NCI-H2196 (cell line): ENCODE data around the gene RNF144A.
A peak's percentile ranks its signal among the peaks of the same experiment; 100 is the strongest.

Source experiments
- DNase-seq: peaks from one replicate; lab custom pipeline; 2025; ENCODE audit not compliant: unreplicated experiment; lab: John Stamatoyannopoulos, UW

The RNF144A gene

DNA sequence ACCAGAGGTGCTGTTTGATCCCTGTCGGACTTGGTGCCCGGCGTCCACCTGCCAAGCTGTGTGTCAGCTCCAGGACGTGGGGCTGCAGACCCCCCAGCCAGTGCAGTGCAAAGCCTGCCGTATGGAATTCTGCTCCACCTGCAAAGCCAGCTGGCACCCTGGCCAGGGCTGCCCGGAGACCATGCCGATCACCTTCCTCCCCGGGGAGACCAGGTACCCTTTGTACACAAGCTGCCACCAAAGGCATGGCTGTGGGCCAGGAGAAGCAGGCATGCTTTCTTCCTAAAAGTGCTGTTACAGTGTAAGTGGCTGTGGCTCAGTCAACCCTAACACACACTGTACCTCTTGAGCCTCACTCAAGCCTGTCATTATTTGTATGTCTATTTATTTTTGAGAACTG, 103.3 kb downstream of the RNF144A start:
- DNase-seq = no peak

DNA sequence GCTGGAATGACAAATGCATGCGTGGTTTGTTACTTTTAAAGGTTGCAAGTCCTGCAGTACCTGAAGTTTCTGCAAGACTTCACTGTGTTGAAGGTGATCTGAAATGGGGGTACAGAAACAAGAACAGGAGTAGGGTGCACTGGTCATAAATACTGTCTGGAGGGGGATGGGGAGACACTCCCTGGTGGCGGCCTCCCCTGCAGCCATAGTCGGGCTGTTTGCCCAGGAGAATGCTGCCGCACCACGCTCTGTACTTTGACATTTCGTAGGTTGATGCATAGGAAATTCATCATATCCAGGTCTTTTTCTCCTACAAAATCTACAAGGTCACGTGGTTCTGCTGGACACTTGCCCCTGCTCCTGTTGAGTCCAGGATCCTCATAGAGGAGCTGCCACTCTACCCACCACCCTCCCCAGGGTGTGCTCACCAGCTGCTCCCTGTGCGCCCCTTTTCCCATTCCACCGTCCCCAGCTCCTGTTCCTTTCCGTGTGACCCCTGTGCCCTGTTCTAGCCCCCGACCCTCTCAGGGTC, 103.8 kb downstream of the RNF144A start:
- no peak for DNase-seq

DNA sequence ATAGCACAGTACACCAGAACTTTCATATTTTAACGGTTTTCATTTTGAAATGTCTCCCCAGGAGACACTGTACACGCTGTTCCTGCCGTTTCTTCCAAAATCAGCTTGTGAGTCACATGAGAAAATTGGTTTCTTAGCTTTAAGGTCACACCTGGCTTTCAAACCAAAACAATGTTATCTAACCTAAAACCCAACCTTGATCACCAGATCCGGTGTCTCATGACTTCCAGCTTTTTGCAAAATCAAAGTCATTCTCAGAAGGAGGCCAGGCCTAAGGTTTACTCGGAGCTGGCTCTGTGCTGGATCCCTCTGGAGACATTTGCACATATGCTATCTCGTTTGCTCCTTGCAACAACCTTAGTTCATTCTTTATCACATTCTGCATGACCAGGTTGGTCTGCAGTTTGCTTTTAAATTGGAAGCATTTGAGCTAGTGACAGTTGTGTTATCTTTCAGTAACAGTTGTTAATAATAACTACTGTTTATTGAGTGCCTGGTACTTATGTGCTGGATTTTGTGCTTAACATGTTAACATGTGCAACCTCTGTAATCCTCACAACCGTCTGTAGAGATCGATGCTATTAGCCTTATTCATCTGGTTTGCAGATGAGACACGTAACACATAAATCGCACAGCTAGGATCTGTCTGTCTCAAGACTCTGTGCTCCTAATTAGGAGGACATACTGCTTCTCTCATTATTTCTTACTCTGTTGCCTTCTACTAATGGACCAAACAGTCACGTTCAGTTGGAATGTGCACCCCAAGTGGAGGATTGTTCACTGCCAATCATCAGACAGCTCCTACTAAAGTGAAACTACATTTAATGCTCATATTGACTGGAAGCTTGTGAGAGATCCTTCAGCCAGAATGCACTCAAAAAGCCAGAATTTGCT, 105.5 kb downstream of the RNF144A start:
- DNase-seq = no peak

DNA sequence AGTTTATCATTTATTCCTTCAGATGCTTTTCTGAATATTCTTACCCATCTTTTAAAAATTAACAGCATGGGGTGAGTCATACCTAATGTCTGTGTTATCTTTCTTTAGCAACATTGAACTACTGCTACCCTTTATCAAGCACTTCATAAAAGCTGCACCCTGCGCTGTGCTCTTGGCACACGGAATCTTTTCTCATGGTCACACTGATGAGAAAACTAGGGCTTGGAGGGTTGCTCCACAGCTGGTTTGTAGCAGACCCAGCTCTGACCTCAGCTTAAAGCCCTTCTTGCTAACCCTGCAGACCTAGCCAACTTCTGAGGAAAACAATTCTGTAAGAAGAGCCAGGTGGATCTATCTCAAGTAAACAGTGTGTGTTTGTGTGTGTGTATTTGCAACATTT, 106.3 kb downstream of the RNF144A start:
- DNase-seq = no peak

DNA sequence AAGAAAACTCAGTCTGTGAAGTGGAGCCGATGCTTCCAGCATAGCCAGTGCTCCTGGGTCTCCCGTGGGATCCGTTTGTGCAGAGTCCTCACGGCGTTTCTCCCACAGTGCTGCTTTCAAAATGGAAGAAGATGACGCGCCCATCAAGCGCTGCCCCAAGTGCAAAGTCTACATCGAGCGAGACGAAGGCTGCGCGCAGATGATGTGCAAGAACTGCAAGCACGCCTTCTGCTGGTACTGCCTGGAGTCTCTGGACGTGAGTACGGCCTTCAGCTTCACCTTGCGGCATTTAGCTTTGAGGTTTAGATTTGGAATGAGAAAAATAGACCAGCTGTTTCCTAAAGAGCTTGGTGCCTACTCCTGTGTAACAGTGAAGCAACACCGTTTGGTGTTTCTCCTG, 107.0 kb downstream of the RNF144A start:
- DNase-seq = no peak

DNA sequence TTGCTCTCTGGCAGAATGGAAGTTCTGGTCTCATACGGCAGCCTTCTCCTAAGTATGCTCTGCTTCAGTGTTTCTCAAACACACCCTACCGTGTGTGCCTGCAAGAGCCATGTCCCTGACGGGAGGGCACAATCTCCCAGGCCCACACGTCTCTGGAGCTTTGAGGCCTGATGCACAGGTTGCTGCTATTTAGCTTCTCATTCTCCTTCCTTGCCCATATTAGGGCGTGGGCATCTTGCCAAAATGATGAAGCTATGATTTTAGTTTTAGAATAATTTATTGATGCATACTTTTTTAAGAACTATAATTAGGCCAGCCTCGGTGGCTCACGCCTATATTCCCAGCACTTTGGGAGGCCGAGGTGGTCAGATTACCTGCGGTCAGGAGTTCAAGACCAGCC, 107.9 kb downstream of the RNF144A start:
- no peak for DNase-seq

DNA sequence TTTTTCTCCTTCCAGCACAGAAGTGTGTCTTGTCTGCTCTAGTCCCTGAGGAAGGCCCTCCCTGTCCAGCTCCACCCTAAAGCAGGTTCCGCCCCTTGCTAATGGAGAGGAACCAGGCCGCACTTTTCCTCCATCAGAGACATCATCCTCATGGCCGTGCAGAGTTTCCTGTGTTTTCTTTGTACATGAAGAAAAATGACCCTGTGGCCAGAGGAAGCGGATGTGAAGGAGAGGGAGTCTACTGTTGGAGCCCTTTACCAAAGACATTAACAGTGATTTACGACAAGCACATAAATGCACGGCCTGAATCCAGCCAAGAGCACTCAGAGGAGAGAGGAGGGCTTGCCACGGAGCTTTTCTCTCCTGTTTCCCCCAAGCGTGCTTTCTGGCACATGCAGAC, 109.5 kb downstream of the RNF144A start:
- DNase-seq = no peak

DNA sequence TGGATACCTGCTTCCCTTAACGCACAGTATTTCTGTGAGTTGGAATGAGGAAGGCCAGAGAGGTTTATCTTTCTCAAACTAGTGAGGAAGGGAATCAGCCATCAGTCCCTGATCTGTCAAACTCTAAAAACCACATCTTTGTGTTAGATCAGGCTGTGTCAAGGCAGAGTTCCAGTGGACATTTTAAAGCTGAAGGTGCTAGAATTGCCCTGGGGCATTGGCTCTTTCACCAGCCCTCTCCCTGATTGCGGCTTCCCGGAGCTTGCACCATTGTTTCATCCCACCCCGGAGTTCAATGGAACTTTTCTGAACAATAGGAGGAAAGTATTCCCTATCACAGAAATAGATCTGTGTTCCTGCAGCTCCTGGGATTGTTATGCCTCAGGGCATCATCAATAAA, 110.2 kb downstream of the RNF144A start:
- no peak for DNase-seq

DNA sequence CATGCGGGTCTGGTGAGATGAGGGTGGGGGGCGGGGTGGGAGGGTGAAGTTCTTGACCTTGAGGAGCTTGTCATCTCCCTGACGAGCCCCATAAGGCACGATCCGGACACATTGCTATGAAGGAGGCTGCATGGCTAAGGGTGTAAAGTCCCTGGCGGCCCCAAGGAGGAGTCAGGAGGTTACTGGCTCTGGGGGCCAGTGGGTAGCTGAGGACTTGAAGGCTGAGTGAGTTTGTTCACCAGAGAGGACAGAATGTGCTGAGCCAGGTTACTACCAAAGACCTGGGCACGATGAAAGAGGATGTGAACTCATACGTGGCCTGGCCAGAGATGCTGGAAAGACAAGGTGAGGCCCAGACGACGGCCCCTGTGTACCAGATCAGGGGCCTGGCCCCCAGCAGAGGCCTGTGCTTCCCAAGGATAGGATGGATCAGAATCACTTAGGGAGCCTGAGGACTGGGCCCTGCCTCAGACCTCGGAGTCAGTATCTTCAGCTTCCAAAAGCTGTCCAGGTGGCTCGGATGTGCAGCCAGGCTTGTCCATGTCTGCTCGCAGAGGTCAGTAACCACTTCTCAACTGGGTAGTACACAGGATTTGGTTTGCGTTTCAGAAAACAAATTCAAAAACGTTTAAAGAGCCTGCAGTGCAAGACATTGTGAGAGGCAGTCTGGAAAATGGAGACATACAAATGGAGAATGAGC, 110.9 kb downstream of the RNF144A start:
- no peak for DNase-seq

DNA sequence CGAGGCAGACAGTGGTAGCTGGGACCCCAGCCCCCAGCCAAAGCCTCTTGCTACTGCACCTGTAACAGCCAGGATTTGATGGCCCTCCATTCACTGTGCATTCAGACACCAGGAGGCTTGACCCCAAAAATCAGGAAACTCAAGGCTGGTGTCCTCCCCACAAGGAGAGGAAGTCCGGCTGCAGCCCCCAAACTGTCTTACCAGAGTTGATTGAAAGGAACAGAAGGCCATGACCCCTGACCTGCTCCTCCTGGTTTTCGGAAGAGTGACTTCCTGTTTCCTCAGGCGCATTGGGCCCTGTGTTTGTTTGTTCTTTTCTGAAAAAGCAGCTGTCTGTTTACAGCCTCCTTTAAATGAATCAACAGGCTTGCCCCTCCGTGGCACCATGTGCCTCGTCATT, 111.6 kb downstream of the RNF144A start:
- no peak for DNase-seq

DNA sequence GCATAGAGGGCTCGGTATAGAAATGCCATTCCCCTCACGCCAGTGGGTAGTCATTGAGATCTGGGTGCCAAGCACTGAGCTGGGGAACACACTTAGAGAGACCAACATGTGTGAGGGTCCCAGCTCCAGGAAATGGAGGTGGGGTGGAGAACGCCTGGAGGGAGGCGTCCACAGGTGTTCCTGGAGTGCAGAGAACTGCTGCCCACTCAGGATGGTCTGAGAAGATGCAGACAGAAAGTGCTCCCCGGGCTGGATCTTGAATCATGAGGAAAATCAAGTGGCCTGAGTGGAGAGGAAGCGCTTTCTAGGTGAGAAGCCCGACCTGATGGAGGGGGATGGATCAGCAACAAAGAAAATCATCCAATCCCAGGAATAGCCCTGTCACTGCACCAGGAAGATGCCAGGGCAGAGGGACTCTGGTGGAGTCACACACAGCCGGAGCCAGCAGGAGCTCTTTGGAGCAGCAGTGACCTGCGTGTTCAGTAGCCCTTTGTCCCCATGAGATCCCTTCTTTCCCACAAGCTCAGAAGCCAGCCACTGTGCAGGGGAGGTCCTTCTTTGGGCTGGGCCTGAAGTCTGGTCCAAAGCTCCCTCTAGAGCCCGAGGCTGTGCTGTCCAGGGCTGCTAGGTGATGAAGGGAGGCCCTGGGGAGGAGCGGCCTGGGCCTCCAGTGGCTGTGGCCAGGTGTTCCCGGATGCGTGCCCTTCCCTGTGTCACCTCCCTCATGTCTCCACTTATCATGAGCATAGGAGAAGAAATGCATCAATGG, 112.3 kb downstream of the RNF144A start:
- DNase-seq = peak; percentile 8

DNA sequence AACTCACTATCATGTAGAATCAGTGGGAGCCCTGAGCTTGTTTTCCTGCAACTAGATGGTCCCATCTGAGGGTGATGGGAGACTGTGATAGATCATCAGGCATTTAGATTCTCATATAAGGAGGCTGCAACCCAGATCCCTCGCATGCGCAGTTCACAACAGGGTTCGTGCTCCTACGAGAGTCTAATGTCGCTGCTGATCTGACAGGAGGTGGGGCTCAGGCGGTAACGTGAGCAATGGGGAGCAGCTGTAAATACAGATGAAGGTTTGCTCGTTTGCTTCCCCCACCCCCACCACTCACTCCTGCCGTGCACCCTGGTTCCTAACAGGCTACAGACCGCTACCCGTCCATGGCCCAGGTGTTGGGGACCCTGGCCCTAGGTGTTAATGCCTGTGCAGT, 113.6 kb downstream of the RNF144A start:
- DNase-seq = no peak

DNA sequence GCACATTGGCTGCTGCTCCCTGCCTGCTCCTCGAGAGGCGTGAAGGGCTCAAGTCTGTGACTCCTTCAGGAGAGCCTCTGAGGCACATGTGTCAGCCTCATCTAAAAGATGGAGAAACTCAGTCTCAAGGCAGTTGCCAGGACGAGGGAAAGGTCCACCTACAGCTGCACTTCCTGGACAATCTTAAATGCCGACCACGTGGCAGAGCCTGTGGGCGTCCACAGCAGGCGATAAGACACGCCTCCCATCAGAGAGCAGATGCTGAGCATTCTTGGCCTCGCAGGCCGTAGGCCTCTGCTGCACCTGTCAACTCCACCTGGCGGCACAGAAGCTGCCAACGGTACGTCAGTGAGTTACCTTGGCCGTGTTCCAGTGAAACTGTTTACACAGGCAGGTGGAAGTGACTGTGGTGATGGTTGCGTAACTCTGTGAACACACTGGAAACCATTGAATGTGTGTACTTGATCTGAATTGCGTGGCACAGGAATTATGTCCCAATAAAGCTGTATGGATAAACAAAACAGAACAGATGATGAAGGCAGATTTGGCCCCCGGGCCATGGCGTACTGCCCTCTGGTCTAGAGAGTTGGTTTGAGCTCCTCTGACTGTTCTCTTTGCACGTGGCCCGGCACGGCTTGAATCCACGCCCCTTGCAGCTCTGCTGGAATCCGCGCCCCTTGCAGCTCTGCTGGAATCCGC, 114.5 kb downstream of the RNF144A start:
- DNase-seq = peak; percentile 98

DNA sequence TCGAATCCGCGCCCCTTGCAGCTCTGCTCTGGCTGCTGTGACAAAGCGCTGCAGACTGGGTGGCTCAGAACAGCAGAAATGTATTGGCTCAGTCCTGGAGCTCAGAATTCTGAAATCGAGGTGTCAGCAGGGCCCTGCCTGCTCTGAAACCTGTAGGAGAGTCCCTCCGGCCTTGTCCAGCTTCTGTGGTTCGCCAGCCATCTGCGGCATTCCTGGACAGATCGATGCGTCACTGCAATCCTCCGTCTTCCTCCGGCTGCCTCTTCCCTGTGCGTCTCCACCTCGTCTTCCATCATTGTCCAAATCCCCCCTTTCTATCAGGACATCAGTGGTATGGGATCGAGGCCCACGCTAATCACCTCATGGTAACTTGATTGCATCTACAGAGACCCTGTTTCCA, 115.2 kb downstream of the RNF144A start:
- no peak for DNase-seq

DNA sequence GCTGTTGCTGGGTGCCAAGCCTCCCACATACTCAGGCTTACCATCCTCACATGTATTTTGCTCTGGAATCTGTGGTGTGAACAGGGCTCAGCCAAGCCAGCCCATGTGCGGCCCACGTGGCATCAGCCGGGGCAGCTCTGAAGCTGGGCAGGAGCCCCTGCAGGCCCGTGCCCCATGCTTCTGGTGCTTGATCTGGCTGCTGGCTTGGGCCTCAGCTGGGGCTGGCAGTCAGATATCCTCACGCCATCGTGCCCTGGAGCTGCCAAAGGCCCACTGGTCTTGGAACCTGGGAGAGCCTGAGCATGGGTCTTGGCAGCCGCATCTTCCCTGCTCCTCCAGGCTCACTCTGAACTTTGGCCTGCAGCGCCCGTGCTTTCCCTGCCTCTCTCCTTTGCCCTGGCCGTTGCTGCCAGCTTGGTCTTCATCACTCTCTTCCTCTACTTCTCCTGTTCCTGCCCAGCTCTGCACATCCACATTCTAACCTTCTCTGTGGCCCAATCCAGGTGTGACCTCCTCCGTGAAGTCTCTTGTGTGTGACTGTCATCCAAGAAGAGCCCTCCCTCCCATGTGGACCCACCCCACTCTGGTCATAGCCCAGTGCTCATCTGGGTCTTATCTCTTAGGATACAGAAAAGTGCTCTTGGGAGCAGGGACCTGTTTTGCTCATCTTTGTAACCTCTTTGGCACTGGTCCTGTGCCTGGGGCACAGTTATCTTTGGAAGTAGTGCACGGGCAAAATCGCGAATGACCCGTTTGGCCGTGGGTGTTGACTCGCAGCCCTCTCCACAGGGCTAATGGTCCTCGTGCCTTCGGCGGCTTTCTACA, 116.1 kb downstream of the RNF144A start:
- no peak for DNase-seq

DNA sequence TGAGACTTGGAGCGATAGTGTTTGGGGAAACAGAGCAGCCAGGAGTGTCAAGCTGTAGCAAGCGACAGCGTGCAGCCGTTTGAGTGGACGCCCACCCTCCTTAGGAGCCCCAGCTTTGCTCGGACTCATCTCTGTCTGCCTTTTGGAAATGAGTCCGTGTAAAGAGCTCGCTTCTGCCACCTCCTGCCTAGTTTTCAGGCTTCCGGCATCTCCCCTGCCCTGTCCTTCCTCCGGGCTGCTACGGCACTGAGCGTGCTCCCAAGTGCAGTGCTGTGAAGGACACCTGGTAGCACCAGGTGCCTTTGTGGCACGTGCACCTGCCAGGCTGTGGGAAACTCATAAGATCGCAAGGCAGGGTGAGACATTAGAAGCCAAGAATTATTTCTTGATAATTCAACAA, 117.1 kb downstream of the RNF144A start:
- peak; percentile 50 for DNase-seq

DNA sequence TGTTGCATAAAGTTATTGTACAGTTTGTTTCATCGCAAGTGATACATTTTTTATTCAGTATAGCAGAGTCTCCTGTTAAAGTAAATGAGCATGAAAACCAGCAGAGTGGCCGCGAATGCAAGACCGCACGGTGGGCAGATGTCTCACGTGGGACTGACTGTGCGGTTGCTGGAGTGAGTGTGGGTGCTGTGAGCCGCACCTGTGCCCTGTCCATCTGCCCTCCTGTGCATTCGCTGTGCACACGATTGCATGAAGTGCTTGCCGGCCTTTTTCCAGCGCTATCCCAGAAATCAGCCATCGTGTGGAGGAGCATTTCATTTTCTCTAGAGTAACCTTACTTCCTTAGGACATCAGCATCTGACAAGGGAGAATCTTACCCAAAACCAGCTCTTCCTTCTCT, 118.7 kb downstream of the RNF144A start:
- no peak for DNase-seq

DNA sequence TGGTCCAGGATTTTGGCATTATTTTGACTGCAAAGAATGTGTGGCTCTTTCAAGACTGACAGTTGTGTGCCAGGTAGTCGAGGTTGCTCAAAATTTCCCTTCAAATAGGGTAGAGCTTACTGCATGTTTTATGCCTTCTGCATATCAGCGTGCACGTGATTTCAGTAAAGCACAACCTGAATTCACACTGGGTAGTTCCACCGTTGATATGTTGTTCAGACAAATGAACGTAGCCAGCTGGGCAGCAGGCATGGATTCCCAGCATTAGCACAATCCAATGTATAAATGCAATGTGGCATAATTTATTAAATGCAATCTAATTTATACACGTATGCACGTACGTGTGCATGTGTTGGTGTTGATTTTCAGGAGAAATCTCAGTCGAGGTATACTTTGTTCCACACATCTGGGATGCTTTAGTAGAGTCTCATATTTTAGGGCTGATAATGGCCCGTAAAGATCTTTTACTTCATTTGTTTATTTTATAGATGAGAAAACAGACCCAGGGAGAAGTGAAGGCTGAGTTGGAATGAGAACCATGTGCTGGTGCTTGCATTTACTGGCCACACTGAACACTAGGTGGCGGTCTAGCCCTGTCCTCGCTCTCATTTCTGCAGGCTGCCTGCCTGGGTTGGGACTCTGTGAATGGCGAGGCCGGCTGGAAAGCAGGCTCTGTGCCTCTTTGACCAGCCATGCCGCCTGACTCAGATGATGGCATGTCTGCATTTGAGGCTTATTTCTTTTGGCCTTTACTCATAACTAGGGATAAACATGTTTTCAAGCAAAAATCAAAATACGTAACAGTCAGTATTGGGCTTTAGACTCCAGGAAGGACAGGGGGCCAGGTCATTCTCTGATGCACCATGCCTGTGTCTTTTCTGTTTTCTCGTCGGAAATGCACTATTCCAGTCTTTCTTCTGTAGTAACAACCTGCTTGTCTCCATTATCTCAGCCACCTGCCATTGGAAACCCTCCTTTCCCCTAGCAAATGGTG, 120.4 kb downstream of the RNF144A start:
- DNase-seq = peak; percentile 58

DNA sequence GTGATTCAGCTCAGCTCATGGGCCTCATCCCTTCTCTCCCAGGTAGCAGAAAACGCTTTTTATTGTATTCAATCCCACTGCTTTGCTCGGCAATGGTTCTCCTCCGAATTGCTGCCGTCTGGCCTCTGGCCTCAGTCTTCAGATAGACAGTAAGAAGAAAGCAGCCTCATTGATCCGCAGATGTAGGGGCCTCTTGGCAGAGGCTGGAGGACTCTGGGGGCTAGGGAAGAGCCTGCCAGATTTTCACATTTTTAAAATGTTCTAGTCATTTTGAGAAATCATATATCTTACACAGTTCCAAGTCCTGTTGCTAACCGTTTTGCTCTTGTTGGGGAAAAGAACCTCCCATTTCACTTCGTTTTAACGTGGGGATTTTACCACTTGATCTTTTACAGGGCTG, 123.3 kb downstream of the RNF144A start:
- DNase-seq = no peak
